Muscle of arm (tissue), 12 donors: ENCODE results near the gene OR2B2. TPM values are rescaled to one million over a fixed set of nuclear protein-coding genes. Genes with fewer than 3 reads are reported as not detected.

ENCODE experiments used
- DNase-seq: peaks from one replicate; pipeline ENCODE4 v3.0.0-alpha.2; 2013
- polyA plus RNA-seq, 12 donors: library from polyadenylated mRNA; unstranded; fragments of 120-200 nt; gene quantifications; one replicate each; pipeline ENCODE4 v1.2.1, GENCODE V29; 2013; ENCODE audit not compliant: insufficient read length in 12 of 12

The OR2B2 gene
- polyA plus RNA-seq, 12 donors = not detected

DNA sequence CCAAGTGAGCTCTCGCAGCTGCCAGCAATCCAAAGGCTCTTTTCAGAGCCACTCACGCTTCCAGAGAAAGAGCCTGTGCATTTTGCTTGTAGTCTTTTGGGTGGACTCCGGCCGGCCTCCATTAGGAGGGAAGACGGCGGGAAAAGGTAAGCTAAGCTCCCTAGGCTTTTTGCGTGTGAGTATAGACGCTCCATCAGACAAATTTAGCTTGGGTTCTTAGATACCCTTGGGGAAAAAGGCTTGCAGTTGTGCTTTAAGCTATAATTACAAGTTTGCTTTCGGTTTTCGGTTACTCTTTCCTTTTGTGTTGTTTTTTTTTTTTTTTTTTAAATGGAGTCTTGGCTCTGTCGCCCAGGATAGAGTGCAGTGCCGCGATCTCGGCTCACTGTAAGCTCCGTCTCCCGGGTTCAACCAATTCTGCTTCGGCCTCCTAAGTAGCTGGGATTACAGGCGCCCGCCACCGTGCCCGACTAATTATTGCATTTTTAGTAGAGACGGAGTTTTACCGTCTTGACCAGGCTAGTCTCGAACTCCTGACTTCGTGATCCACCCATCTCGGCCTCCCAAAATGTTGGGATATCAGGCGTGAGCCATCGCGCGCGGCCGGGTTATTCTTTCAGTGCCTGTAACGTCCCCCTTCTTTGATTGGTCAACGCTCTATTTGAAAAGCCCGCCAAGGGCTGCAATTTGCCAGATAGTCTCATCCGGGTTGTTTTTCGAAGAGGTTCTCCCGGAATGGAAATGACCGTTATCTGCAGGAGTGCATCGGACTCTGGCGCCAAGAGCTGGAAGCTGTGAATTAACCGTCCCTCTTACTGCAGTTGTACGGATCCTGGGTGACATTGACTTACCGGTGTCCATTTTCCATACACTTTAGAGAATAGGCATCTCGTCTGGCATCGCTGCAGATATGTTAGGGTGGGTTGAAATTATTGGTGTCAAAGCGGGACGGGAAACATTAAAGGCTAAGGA is 18.1 kb downstream of the OR2B2 start:
- peak; percentile 96 for DNase-seq

DNA sequence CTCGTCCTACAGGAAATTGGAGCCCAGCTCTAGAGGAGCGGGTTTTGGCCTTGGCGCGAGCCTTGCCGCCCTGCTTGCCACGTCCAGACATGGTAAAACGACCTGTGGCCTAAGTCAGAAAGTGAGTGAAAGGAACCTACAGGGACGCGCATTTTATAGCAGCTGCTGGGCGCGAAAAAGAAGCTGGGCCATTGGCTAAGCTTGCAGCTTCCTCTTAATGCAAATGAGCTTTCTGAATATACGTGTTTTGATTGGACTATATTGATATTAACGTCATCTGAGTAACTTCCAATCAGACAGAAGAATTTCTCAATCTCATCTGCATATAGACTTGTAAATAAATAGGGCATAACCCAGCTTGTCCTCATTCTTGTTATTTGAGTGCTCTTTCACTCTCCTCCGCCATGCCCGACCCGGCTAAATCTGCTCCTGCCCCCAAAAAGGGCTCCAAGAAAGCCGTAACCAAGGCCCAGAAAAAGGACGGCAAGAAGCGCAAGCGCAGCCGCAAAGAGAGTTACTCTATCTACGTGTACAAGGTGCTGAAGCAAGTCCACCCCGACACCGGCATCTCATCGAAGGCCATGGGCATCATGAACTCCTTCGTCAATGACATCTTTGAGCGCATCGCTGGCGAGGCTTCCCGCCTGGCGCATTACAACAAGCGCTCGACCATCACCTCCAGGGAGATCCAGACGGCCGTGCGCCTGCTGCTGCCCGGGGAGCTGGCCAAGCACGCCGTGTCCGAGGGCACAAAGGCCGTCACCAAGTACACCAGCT is 18.9 kb downstream of the OR2B2 start:
- peak; percentile 94 for DNase-seq

GRCh38 chr6:27892649-27893058 is 19.5 kb downstream of the OR2B2 start:
- DNase-seq = no peak

- no peak for DNase-seq
Observed at GRCh38 chr6:27891320-27891875, 20.8 kb downstream of the OR2B2 start.

- peak; percentile 93 for DNase-seq
Observed at GRCh38 chr6:27890445-27891319, 21.5 kb downstream of the OR2B2 start.

DNA sequence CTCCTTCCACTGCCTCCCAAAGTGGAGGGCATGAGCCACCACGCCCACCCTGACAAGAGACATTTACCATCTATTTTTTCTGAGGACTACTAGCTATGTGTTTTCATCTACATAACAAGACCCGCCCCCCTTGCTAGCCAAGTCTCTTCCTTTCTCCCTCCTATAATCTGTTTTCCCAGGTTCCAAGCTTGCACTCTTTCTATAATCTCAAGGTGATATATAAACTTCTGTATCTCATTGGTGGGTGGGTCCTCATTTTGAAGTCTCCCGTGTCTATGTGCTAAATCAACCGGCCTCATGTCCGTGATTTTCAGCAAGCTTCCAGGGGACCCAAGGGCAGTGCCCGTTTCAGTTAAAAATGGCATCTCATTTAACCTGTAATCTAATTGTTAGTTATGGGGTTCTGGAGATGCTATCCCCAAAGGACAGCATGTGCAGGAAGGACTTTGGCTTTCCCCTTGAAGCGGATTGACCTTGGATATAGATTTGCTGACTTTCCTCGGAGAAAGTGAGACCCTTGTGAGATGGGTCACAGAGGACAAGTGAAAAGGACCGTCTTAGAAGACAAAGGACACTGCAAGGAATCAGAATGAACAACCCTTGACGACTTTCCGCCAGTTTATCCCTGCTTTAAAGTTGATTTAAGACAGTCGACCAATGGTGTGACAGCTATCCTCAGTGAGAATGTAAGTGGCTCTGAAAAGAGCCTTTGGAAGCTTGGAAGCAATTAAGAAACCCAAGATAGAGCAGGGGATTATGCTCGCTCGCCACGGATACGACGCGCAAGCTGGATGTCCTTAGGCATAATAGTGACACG is 22.4 kb downstream of the OR2B2 start:
- DNase-seq = no peak

GRCh38 chr6:27889275-27889627 is 22.9 kb downstream of the OR2B2 start:
- DNase-seq = no peak

DNA sequence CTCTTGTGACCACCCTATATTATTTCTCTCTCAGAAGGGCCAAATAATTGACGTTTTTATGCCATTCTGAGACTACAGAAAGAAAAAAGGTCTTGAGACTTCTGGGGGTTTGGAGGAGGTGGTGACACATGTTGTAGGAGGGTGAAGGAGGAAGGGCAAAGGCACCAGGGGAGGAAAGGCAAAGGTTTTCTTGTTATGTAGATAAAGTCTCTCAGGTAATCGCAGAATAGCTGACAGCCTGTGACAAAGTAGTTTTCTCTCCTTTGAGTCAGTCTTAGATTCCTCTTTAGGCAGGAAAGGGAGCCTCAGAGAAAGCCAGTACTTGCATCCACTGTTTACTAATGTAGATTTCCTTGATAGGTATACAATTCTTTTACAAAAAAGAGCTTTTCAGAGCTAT is 23.6 kb downstream of the OR2B2 start:
- no peak for DNase-seq

GRCh38 chr6:27886073-27886472 is 26.1 kb downstream of the OR2B2 start:
- DNase-seq = no peak

DNA sequence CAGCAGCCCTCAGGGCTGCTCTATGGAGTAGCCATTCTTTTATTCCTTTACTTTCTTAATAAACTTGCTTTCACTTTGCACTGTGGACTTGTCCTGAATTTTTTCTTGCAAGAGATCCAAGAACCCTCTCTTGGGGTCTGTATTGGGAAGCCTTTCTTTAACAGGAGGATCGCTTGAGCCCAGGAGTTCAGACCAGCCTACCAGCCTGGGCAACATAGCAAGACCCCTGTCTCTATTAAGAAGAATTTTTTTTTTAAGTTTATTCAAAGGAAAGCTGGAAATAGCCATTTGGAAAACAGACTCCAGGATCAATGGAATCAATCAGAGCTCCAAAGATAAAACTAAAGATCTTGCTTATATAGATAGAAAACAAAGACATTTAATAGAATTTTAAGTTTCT is 29.1 kb downstream of the OR2B2 start:
- DNase-seq = no peak

GRCh38 chr6:27882624-27883023 is 29.6 kb downstream of the OR2B2 start:
- no peak for DNase-seq

DNA sequence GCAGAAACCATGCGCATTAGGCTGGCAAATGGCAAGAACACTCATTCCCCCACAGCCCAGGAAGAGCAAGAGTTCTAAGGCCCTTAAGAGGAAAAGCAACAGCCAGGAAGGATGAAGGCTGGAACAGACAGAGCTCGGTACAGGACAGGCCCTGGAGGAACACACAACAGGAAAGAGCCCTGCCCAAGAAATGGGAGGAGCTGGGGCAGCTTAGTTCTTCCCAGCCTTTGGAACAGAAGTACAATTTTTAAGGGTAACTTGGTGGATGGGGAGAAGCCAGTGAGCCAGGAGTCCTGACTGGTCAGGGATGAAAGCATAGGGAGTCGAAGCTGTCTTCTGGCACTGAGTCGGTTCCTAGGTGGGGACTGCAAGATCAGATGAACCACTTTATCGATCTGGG is 32.4 kb downstream of the OR2B2 start:
- DNase-seq = no peak

- no peak for DNase-seq
Observed at GRCh38 chr6:27874016-27874415, 38.2 kb downstream of the OR2B2 start.

DNA sequence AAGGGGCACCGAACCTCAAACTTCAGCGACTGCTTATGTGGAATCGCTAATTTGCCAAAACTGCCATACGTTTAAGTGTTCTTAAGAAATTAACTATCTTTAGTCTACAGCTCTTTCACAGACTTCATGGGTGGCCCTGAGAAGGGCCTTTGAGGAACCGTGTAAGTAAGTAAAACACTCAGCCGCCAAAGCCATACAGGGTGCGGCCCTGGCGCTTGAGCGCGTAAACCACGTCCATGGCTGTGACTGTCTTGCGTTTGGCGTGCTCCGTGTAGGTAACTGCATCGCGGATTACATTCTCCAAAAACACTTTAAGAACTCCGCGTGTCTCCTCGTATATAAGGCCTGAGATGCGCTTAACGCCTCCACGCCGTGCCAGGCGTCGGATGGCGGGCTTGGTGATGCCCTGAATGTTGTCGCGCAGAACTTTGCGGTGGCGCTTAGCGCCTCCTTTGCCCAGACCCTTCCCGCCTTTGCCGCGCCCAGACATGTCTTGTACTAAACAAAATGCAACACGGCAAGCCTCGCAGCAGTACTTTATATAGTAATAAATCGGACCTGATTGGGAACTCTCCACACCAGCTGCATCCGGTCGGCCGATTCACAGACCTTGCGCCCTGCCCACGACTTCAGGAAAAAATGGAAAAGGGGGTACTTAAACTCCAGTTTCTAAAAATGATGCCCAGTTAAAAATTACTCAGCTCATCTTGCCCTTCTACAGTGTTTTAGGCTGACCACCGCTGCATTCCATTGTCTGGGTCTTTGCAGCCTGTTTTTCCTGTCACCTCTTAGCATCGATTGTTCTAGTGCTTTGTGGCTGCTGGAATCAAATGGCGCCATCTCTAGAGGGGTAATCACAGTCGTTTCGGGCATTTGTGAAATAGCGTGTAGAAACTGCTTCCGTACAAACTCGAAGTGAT is 38.9 kb downstream of the OR2B2 start:
- peak; percentile 91 for DNase-seq

- DNase-seq = peak; percentile 59
Observed at GRCh38 chr6:27872642-27873020, 39.6 kb downstream of the OR2B2 start.

- peak; percentile 97 for DNase-seq
Observed at GRCh38 chr6:27871924-27872638, 40.1 kb downstream of the OR2B2 start.

- DNase-seq = no peak
Observed at GRCh38 chr6:27870291-27870870, 41.8 kb downstream of the OR2B2 start.

DNA sequence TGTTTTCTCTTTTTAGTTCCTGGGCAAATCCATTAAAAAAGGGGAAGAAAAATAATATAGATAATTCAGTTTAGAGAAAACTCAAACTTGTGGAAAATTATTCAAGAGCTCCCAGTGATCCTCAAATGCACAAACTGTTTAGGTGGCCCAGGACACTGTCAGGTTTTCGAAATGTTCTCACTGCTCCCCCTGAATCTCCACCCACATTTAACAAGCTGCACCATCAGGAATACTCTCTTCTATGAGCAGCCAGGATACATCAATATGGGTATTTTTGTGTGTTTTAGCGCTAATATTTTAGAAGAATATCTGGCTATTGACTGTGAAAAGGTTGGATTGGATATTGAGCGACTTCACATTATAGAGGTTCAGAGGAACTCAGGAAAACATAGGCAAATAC is 43.9 kb downstream of the OR2B2 start:
- no peak for DNase-seq

- DNase-seq = no peak
Observed at GRCh38 chr6:27867945-27868300, 44.3 kb downstream of the OR2B2 start.
